ENCODE results near the gene NKD2.

DNA sequence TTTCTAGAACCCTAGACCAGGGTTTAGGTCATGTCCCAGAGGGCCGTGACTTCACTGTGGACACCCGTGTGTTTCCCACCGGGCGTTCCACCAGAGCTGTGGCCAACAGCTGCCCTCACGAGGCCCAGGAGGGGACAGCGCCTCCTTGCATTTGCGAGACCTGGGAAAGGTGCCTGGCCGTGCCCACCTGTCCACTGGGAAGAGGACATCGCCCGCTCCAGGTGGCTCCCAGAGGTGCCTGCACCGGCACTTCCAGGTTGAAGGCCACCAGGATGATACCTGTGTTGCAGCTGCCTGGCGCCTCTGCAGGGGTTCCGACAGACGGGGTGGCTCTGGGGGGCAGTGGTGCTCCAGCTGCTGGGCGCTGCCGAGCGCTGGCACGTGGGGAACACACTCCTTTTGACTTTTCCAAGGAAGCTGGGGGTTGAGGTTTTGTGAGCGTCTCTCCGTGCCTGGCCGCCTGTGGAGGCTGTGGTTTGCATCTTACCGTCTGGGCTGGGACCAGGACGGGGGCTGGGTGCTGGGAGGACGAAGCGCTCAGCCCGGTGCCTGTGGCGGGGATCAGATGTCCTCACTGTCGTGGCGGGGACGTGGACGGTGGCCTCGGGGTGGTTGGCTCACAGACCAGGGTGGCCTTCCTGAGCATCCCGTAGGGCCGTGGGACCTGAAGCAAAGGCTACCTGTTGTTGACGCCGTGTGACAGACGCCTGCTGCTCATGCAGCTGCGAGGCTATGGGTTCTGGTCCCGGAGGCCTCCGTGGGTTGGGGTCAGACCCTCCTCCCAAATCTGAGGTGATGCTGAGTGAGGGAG, 19.2 kb downstream of the NKD2 start:
- no peak for TF ChIP-seq ZNF416 (CRISPR knock-in tag; IDR thresholded peaks at IDR 0.05)
- TF ChIP-seq, protein P1, sequence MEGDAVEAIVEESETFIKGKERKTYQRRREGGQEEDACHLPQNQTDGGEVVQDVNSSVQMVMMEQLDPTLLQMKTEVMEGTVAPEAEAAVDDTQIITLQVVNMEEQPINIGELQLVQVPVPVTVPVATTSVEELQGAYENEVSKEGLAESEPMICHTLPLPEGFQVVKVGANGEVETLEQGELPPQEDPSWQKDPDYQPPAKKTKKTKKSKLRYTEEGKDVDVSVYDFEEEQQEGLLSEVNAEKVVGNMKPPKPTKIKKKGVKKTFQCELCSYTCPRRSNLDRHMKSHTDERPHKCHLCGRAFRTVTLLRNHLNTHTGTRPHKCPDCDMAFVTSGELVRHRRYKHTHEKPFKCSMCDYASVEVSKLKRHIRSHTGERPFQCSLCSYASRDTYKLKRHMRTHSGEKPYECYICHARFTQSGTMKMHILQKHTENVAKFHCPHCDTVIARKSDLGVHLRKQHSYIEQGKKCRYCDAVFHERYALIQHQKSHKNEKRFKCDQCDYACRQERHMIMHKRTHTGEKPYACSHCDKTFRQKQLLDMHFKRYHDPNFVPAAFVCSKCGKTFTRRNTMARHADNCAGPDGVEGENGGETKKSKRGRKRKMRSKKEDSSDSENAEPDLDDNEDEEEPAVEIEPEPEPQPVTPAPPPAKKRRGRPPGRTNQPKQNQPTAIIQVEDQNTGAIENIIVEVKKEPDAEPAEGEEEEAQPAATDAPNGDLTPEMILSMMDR (IDR thresholded peaks at IDR 0.05), result no peak
- TF ChIP-seq SMAD3 (CRISPR knock-in tag; IDR thresholded peaks at IDR 0.05; ENCODE audit: borderline replicate concordance), result no peak
- no peak for TF ChIP-seq MAX (CRISPR knock-in tag; IDR thresholded peaks at IDR 0.05)
- TF ChIP-seq, protein P2, sequence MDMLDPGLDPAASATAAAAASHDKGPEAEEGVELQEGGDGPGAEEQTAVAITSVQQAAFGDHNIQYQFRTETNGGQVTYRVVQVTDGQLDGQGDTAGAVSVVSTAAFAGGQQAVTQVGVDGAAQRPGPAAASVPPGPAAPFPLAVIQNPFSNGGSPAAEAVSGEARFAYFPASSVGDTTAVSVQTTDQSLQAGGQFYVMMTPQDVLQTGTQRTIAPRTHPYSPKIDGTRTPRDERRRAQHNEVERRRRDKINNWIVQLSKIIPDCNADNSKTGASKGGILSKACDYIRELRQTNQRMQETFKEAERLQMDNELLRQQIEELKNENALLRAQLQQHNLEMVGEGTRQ (CRISPR knock-in tag; IDR thresholded peaks at IDR 0.05), result no peak
- TF ChIP-seq ARID4B (CRISPR knock-in tag; IDR thresholded peaks at IDR 0.05; ENCODE audit: borderline replicate concordance), result no peak
- TF ChIP-seq, protein P3, sequence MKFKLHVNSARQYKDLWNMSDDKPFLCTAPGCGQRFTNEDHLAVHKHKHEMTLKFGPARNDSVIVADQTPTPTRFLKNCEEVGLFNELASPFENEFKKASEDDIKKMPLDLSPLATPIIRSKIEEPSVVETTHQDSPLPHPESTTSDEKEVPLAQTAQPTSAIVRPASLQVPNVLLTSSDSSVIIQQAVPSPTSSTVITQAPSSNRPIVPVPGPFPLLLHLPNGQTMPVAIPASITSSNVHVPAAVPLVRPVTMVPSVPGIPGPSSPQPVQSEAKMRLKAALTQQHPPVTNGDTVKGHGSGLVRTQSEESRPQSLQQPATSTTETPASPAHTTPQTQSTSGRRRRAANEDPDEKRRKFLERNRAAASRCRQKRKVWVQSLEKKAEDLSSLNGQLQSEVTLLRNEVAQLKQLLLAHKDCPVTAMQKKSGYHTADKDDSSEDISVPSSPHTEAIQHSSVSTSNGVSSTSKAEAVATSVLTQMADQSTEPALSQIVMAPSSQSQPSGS (CRISPR knock-in tag; IDR thresholded peaks at IDR 0.05; ENCODE audit: borderline replicate concordance, low read depth), result no peak
- no peak for TF ChIP-seq MYBL2 (CRISPR knock-in tag; IDR thresholded peaks at IDR 0.05)
- no peak for TF ChIP-seq SP1 (CRISPR knock-in tag; conservative IDR thresholded peaks at IDR 0.05)
- TF ChIP-seq, protein P4, sequence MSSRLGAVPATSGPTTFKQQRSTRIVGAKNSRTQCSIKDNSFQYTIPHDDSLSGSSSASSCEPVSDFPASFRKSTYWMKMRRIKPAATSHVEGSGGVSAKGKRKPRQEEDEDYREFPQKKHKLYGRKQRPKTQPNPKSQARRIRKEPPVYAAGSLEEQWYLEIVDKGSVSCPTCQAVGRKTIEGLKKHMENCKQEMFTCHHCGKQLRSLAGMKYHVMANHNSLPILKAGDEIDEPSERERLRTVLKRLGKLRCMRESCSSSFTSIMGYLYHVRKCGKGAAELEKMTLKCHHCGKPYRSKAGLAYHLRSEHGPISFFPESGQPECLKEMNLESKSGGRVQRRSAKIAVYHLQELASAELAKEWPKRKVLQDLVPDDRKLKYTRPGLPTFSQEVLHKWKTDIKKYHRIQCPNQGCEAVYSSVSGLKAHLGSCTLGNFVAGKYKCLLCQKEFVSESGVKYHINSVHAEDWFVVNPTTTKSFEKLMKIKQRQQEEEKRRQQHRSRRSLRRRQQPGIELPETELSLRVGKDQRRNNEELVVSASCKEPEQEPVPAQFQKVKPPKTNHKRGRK (CRISPR knock-in tag; IDR thresholded peaks at IDR 0.05; ENCODE audit: borderline replicate concordance), result no peak

Measured in WTC11 (cell line).